GM11168 (cell line): ENCODE measurements around the gene UNC80.

Experiments used
- in situ Hi-C: fragments of 300-500 bp; cut with MboI; formaldehyde crosslinking; loops from one replicate; pipeline ENCODE4 v1.12.0; 2022; ENCODE audit warnings: low sequenced_read_pairs; ENCODE audit not compliant: unreplicated experiment

Gene UNC80

DNA sequence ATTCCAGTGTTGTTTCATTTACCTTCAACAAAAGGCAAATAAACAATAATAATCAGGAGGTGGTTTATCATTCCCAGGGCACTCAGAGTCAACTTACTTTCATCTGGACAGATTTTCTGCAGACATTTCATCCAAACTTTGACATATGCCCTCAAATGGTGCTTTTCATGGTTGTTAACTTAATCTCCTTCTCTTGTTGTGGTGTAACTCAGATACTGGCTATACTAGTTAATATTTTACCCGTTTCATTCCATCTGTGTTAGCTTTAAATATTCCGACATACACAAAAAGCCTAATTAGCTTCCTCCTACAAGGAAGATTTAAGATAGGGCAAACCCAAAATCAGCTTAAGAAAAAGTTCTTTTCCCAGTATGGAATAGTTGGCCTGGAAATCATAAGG, 186.4 kb downstream of the UNC80 start:
- in situ Hi-C loops = no loop called here

DNA sequence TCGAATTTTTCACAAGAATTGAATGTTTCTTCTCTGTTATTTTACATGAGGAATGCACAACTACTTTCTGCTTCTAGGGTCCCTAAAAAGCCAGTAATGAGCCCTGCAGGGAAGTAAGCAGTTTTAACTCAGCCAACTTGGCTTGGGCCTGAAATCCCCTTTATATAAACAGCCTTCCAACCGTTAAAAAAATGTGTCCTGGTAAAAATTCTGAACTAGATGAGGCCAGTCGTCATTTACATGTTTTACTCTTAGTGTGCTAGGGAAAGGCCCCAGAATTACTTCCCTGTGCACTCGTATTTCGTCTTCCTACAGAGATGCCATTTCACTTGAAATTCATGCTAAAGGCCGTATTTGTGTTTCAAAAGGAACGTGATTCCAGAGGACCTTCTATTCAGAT, 188.4 kb downstream of the UNC80 start:
- in situ Hi-C loops = no loop called here

DNA sequence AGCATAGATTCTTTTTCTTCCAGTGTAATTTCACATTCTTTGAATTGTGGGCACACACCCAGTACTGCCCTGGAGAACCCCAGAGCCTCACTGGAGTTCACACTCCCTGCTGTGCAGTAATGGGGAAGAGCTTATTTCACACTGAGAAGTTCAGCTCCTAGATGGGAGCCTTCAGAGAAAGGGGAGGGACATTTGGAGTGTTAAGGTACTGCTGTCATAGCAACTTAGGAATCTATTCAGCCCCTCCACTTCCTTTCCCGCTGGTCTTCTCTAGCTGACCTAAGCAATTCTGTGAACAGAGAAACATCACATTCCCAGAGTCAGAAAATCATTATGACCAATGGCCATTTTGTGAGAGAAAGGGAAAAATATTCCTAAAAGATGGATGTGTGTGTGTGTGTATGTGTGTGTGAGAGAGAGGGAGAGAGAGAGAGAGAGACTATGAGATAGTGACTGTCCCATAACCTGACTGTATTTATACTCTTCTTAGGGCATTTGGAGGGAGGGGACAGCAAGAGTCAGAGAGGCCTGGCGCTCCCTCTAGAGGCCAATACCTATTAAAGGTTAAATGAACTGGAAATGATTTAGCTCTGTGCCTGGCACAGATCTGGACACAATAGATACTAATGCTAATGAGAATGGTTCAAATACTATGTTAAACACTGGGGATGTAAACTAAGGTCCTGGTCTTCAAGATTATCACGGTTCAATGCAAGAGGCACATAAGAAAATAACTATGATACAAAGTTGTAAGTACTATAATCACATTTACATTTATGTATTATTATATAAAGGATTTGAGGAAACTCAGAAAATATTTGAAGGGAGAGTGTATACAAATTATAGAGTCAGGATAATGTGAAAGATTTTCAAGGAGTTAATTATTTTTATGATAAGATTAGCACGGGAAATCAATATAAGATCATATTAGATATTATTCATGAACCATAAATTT, 189.3 kb downstream of the UNC80 start:
- in situ Hi-C loops = no loop called here

DNA sequence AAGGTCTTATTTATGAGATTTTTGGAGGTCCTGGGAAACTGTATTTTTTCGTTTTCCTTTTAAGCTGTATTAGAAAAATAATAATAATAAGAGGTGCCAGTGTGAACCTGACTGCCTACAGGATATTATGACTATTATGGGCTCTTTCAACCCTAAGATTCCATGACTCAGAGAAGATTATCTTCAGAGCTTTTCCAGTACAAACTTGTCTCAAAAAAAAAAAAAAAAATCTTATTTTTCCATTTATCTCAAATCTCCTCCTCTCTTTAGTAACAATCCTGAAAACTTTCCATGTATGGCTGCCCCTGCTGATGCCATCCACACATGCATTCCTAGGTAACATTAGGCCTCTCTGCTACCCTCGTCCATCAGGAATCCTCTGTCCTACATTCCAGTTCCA, 194.1 kb downstream of the UNC80 start:
- in situ Hi-C loops = no loop called here

DNA sequence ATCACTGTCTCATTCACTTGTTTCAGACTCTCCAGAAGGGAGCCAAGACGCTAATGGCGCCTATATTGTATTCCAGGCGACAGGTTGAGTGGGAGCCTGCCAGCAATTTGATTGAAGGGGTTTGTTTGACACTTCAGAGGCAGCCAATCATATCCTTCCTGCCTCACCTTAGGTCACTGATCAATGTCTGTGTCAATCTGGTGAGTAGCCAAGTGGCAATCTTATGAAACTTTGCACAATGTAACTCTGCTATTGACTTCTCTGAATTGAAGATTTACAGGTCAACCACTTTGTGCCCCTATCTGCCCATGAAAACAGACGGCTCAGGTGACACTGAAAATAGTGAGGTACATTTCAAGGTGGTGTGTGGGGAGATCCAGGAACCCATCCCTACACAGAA, 198.1 kb downstream of the UNC80 start:
- in situ Hi-C loops = no loop called here

DNA sequence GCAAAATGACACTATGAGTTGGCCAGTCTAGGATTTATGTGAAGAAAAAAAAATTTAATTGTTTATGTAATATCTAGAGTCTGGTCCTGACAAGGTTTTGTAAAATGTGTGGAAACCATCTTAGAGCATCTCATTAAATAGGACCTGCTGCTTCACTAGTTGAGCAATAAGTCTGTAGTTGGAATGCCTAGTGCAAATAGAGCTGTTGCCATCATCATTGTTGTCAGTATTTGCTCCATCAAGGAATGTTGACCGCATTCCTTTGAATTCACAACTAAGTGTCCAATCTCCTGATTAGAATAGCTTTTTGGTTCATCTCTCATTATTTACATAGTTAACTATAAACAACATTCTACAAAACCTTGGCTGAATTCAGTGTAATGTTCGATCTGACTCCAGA, 198.6 kb downstream of the UNC80 start:
- in situ Hi-C loops = no loop called here

DNA sequence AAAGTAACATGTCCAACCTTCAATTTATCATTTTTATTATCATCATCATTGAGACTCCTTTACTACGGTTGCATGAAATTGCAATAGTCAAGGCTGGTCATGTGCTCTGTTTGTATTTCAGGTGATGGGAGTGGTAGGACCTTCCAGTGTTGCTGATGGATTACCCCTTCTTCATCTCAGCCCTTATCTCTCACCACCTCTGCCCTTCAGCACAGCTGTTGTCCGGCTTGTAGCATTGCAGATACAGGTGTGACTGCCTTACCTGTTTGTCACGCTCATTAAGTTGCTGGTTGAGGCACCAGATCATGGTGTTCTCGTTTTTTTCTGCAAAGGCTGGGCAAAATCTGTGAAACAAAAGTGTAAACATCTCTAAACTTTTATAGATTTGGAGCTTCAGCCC, 199.1 kb downstream of the UNC80 start:
- in situ Hi-C loops = no loop called here

DNA sequence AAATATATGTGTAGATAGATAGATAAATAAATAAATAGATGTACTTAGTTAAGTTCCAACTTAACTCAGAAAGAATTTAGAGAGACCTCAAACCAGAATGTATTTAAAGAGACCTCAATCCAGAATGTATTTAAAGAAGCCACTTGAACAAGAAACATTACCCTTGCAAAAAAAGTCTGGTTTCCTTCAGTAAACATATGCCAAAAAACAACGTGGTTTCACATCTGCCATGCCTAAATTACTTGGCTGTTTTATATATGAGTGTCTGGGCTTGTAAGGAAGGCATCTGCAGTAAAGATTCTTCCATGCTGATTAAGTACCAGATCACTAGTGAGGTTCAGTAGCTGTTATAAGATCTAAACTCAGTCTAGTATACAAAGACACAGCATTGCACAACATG, 201.7 kb downstream of the UNC80 start:
- in situ Hi-C loops = no loop called here

DNA sequence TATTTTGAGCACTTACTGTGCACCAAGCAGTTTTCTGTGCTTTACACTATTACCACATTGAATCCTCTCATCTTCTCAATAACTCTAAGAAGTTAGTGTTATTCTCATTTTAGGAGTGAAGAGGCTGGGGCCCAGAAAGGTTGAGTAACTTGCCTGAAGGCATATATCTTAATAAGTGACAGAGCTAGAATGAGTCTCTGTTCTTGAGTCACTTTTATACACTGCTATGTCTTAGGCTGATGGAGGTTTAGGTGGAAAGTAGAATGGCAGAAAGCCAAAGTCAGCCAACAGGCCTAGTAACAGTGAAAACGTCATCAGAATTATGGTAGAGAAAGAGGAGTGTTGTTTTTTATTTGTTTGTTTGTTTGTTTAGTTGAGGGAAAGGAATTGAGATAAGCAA, 202.9 kb downstream of the UNC80 start:
- in situ Hi-C loops = no loop called here

DNA sequence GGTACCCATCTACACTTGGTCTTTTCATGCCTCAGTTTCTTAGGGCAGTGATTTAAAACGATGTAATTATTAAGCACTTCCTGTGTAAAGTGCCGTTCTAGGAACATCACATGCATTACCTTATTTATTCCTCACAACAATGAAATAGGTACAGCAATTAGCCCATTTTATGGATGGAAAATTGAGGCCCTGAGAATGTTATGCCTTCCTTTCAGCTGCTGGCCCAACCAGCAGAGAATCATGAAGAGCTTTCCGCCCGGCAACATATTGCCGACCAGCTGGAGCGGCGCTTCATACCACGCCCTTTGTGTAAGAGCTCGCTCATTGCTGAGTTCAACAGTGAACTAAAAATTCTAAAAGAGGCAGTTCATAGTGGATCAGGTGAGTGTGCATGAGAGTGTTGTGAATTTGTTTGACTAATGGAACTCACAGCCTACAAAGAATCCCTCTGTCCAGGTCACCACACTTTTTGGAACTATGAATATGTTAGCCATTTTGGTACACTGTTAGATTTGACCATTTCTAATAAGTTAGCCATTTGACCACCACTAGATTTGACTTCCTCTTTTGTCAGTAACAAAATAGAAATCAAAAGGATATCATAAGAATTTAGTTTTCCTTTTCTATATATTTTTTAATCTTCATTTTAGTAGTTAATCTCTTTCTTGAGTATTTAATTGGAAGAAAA, 205.2 kb downstream of the UNC80 start:
- in situ Hi-C loops = loop anchor here (5.0 kb wide), 1 partner anchor 220 kb away; no protein-coding TSS in a partner anchor

DNA sequence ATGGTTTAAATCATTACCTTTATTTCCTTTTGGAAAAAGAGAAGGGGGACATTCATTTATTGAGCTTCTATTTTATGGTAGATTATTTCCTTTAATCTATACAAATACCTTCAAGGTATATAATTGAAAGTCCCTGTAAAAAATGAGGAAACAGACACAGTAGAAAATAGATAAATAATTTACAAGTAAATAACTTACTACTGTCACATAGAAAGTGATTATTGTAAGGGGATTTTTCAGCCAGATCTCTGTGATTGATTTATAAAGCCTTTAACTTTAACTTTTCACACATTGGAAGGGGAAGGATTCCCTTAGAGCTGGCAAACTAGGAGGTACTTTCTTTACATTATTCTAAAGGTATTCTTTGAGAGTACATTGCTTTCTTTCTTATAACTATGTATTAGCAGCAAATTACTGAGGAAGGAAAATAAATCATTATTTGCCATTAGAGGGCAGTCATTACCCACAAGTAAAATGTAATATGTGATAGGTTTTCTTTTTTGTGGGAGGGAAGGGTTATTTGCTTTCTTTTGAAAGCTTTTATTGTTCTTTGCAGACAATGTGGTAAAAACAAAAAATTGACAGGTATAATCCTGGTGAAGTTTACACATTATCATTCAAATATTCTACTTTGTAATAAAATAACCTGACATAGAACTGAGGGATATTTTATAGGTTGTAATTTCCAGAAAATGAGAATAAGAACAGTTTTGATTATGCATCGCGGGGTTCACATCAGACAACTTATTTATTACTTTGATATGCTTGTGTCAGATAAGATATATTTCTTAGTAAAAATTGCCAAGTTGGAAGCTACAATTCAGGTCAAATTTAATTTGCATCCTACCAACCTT, 206.0 kb downstream of the UNC80 start:
- in situ Hi-C loops = loop anchor here (5.0 kb wide), 1 partner anchor 220 kb away; no protein-coding TSS in a partner anchor

DNA sequence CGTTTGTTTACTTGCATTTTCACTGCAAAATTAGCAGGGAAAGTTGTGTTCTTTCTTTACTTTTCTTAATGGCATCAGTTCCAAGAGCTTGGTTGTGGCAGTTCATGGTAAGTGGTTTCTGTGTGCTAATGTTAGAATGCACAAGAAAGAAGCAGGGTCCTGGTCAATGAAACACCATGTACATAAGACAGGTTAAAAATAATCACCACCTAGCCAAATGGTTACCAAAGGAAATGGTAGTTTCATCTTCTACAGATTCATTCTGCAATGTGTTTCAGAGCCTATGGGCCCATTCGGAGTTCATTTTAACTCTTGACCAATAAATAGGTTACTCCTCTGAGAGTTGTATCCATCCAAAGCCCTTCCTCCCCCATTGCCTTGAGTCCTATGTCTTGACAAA, 212.7 kb downstream of the UNC80 start:
- in situ Hi-C loops = no loop called here

DNA sequence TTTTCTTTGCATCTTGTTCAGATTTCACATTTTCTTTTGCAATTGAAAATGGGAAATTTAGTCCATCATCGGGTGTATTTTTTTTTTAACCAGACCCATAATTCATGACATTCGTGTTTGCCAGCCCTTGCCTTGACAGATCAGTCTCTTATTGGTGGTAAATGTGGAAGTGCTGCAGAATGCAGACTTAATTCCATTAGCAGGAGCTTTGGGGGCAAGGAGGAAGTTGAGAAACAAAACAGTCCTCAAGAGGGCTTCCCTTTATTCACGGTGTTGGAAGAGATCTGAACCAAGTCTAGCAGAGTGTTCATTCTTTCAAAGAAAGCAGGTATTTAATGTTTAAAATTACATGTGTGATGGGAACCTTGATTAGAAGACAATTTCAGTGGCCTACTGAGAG, 214.2 kb downstream of the UNC80 start:
- in situ Hi-C loops = no loop called here

DNA sequence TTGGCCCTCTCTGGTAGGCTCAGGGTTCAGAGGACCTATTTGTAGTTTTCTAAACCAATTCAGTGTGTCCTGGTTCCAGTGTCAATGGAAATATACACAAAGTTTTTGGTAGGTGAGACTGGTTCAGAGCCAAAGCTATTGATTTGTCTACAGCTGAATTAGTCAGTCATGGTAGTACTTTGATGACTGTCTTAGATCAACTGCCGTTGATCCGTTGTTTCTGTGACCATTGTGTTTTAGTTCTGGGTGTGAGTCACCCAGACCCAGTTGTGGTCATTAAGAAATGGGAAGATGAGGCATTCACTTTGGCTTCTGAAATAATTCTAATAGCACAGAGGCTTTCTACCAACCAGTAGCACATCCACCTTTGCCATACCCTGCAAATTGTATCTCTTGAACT, 214.8 kb downstream of the UNC80 start:
- in situ Hi-C loops = no loop called here

DNA sequence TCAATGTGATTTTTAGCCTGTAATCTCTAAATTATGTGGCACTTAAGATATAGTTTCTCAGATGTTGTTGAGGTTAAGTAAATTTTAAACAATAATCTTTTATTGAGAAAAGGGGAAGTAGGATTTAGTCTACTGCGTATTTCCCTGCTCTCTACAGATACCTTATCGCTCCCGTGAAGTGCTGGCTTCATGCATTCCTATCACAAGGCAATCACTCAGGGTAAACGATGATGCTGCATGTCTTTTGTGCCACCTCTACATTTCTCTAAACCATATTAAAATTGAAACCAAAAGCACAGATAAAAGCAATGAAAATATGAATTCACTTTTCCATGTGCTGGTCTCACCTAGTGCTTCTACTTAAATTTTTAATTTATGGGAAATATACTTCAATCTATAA, 216.4 kb downstream of the UNC80 start:
- in situ Hi-C loops = no loop called here

DNA sequence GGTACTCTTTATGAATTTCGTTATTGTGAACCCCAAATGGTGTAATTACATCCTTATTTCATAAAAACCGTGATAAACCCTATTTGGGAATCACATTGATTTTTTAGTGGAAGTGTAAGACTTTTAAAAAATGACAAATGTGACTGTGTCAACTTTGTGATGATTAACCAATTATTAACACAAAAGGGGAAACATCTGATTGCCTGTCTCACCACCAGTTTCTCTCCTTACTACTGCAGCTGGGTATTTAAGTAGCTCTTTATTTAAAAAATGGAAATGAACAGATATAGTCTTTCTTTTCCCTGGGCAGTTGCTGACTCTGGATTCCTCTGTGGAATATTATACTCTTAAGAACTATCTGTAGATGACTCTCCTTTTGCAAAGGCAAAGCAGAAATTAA, 219.2 kb downstream of the UNC80 start:
- in situ Hi-C loops = no loop called here

DNA sequence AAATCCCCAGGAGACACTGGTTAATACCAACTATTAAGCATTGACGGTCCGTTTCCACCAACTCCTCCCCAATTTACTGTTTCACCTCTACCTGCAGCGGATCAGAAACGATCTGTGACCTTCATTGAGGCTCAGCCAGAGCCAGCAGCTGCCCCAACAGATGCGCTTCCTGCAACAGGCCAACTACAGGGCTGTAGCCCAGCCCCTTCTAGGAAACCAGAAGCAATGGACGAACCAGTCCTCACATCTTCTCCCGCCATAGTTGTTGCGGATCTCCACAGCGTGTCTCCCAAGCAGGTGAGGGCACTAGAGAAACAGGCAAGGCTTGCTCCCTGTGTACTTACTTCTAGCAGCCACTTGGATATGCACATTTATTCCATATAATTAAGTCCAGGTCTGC, 222.3 kb downstream of the UNC80 start:
- in situ Hi-C loops = no loop called here

DNA sequence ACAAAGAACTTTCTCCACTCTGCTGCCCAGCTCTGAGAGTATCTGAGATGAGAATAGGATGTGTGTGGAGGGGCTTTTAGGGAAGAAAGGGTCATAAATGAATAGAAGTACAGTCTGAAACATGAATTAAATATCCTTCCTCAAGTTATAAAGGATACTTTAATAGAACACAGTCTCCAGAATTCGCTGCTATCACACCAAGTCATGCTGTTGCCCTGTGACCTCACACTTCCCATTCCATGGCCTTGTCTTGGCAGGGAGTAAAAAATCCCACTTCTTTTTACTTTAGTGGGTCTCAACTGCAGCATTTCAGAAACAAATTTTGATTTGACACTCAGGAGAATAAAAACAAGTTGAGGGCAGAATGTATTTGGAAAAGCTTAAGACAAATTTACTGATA, 227.0 kb downstream of the UNC80 start:
- in situ Hi-C loops = no loop called here

DNA sequence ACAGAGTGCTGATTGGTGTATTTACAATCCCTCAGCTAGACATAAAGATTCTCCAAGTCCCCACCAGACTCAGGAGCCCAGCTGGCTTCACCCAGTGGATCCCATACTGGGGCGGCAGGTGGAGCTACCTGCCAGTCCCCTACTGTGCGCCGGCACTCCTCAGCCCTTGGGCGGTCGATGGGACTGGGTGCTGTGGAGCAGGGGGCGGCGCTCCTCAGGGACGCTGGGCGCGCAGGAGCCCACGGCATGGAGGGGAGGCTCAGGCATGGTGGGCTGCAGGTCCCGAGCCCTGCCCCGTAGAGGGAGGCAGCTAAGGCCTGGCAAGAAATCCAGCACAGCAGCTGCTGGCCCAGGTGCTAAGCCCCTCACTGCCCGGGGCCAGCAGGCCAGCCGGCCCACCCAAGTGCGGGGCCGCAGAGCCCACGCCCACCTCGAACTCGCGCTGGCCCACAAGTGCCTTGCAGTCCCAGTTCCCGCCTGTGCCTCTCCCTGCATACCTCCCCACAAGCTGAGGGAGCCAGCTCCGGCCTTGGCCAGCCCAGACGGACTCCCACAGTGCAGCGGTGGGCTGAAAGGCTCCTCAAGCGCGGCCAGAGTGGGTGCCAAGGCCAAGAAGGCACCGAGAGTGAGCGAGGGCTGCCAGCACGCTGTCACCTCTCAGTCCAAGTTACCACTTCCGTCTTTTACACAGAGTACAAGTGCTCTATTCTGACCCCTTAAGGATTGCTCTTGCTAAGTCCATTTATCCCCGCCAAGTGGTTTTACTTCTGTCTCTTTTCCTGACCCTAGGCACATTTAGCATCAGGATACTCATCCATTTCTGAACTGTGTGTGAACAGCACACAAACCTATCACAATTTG, 229.1 kb downstream of the UNC80 start:
- in situ Hi-C loops = no loop called here
